K562 (cell line): Measurements from ENCODE around the gene TCAP. TPM values are rescaled to one million over a fixed set of nuclear protein-coding genes. Genes with fewer than 3 reads are reported as not detected.

Experiments
- EP400 ChIP-seq: fragments of 450-650 bp; IDR thresholded peaks from 2 replicates; pipeline ENCODE4 v1.6.1; 2017; ENCODE audit warnings: antibody characterized with exemption, mild to moderate bottlenecking, moderate library complexity
- GMEB1 ChIP-seq: fragments of 250-450 bp; sonication (Bioruptor Pico); IDR thresholded peaks from 2 replicates; pipeline ENCODE4 v1.4.0; 2020; ENCODE audit warnings: mild to moderate bottlenecking
- HMBOX1 ChIP-seq: sonication (generic); IDR thresholded peaks from 2 replicates; pipeline ENCODE4 v1.6.1; 2016
- ILF3 ChIP-seq: fragments of 450-650 bp; IDR thresholded peaks from 2 replicates; pipeline ENCODE4 v1.6.1; 2018; ENCODE audit warnings: antibody characterized with exemption, mild to moderate bottlenecking, moderate library complexity, borderline replicate concordance
- MTA2 ChIP-seq: fragments of 450-650 bp; IDR thresholded peaks from 2 replicates; pipeline ENCODE4 v1.6.1; 2016; ENCODE audit warnings: low read depth
- NCOR1 ChIP-seq: fragments of 450-650 bp; IDR thresholded peaks from 2 replicates; pipeline ENCODE4 v1.6.1; 2016; ENCODE audit warnings: mild to moderate bottlenecking, moderate library complexity
- NUFIP1 ChIP-seq: fragments of 450-650 bp; IDR thresholded peaks from 2 replicates; pipeline ENCODE4 v1.6.1; 2018; ENCODE audit not compliant: partially characterized antibody
- POLR2AphosphoS2 ChIP-seq: IDR thresholded peaks from 2 replicates; pipeline ENCODE4 v1.6.1; 2012; ENCODE audit warnings: low read length, improper control_type of control experiment
- RNF219 ChIP-seq: fragments of 250-450 bp; sonication (Bioruptor Pico); IDR thresholded peaks from 2 replicates; pipeline ENCODE4 v1.5.0; 2022; ENCODE audit warnings: mild to moderate bottlenecking
- SPI1 ChIP-seq: IDR thresholded peaks from 2 replicates; pipeline ENCODE4 v1.6.1; 2011; ENCODE audit warnings: low read depth, low read length, control low read depth, borderline replicate concordance
- SRSF9 ChIP-seq: fragments of 200-400 bp; formaldehyde crosslinking; IDR thresholded peaks from 2 replicates; pipeline ENCODE4 v1.6.1; 2017; ENCODE audit warnings: low read depth, low read length, borderline replicate concordance
- TAF7 ChIP-seq: fragments of 450-650 bp; IDR thresholded peaks from 2 replicates; pipeline ENCODE4 v1.6.1; 2016; ENCODE audit warnings: missing genetic modification characterization, missing compliant biosample characterization
- TBP ChIP-seq: optimal IDR thresholded peaks from 2 replicates; pipeline ENCODE3; 2011; ENCODE audit warnings: low read depth, low read length, improper control_type of control experiment
- USF2 ChIP-seq: sonication (generic); formaldehyde crosslinking; IDR thresholded peaks from 2 replicates; pipeline ENCODE4 v1.5.0; 2020; ENCODE audit warnings: missing genetic modification reagents
- ZNF280B ChIP-seq: fragments of 250-450 bp; sonication (Bioruptor Pico); IDR thresholded peaks from 2 replicates; pipeline ENCODE4 v1.5.1; 2021; ENCODE audit warnings: mild to moderate bottlenecking
- ZNF408 ChIP-seq: fragments of 250-450 bp; sonication (Bioruptor Pico); IDR thresholded peaks from 2 replicates; pipeline ENCODE4 v1.4.0; 2020; ENCODE audit warnings: low read depth, mild to moderate bottlenecking, moderate library complexity
- ZNF696 ChIP-seq: fragments of 250-450 bp; sonication (Bioruptor Pico); conservative IDR thresholded peaks from 2 replicates; pipeline ENCODE4 v1.4.0; 2020; ENCODE audit warnings: mild to moderate bottlenecking, moderate library complexity
- polyA plus RNA-seq, 8 experiments: library from polyadenylated mRNA; depleted of rRNA in 4 of 8; stranded (reverse) in 5 of 8; unstranded in 3 of 8; fragments of >200 nt; fragmentation: Nextera tagmentation in 2 of 8; fragmentation: Illumina TruSeq in 1 of 8; extraction: Ambion mirVana in 2 of 8; extraction: Trizol in 1 of 8; gene quantifications; 2 replicates each; pipeline versions ENCODE4 v1.2.1 to v1.2.3, GENCODE V29; 2011 to 2014; ENCODE audit warnings: inconsistent platforms in 1 of 8, missing spikeins in 1 of 8
- total RNA-seq, 7 experiments: library from RNA; depleted of rRNA in 6 of 7; stranded (reverse); fragments of >200 nt in 6 of 7; fragmentation: Illumina TruSeq in 2 of 7; extraction: Trizol in 2 of 7; gene quantifications; 2 replicates each; pipeline versions ENCODE4 v1.2.1 to v1.2.3, GENCODE V29; 2011 to 2021; ENCODE audit warnings: low replicate concordance in 1 of 7

The TCAP gene
- total and polyA plus RNA-seq, 9 of the 15 experiments (the other 6 are each of a cell fraction or from before 2014, with no cell fraction given) = 0.33 to 1.4 (median 0.82) TPM; not detected in 2

GRCh38 chr17:39683295-39683939, 18.3 kb downstream of the TCAP start (continued):
- TF ChIP-seq HMBOX1 (no peak), TBP (no peak), NCOR1 (no peak; the same call in none of the 2 replicates), POLR2AphosphoS2 (no peak), GMEB1 (CRISPR knock-in tag) (no peak), RNF219 (CRISPR knock-in tag) (no peak), NUFIP1 (no peak), EP400 (no peak), MTA2 (peak; percentile 70), SPI1 (no peak), ZNF696 (no peak), ZNF408 (no peak), TAF7 (no peak), ILF3 (no peak), ZNF280B (CRISPR knock-in tag) (no peak), SRSF9 (no peak), USF2 (no peak)
